Transverse colon (tissue), 4 donors: ENCODE data around the gene TRIM61. TPM values are rescaled to one million over a fixed set of nuclear protein-coding genes. Genes with fewer than 3 reads are reported as not detected.
"Not testable (repeated sequence)": the region's sequence is repeated elsewhere in the genome, so short reads cannot be mapped to it uniquely, and the experiment has no call there.

Experiments used
- DNase-seq: peaks from one replicate; pipeline ENCODE4 v3.0.0-alpha.2; 2019
- H3K27ac ChIP-seq, 4 donors: fragments of 200-600 bp; sonication (generic); 2 replicates each; pipeline ENCODE4 v1.5.1; 2016 to 2018; ENCODE audit warnings: inconsistent platforms in 4 of 4
- H3K27me3 ChIP-seq: fragments of 200-600 bp; sonication (generic); 2 replicates; pipeline ENCODE4 v1.5.1; 2017; ENCODE audit warnings: inconsistent platforms
- H3K36me3 ChIP-seq, 4 donors: fragments of 200-600 bp; sonication (generic); 2 replicates each; pipeline ENCODE4 v1.5.1; 2017 to 2019; ENCODE audit warnings: inconsistent platforms in 4 of 4
- H3K4me1 ChIP-seq, 4 donors: fragments of 200-600 bp; sonication (generic); 2 replicates each; pipeline ENCODE4 v1.5.1; 2017 to 2020; ENCODE audit warnings: inconsistent platforms in 4 of 4
- H3K4me3 ChIP-seq, 4 donors: fragments of 200-600 bp; sonication (generic); 1 replicate in 1 of 4; 2 replicates in 3 of 4; pipeline versions ENCODE4 v1.5.1 to v1.6.1; 2017 to 2019; ENCODE audit warnings: inconsistent platforms in 4 of 4
- H3K9me3 ChIP-seq, 2 donors: fragments of 200-600 bp; sonication (generic); 2 replicates each; pipeline ENCODE4 v1.5.1; 2017 to 2019; ENCODE audit warnings: inconsistent platforms in 2 of 2
- EP300 ChIP-seq: sonication (generic); formaldehyde crosslinking; IDR thresholded peaks from one replicate; pipeline ENCODE4 v1.6.1; 2017; ENCODE audit warnings: antibody characterized with exemption, low read depth
- POLR2A ChIP-seq: fragments of 450-650 bp; IDR thresholded peaks from one replicate; pipeline ENCODE4 v1.6.1; 2016; ENCODE audit warnings: antibody characterized with exemption, mild to moderate bottlenecking, moderate library complexity
- POLR2AphosphoS5 ChIP-seq, 3 donors: sonication (generic); formaldehyde crosslinking; IDR thresholded peaks; one replicate each; pipeline ENCODE4 v1.6.1; 2016; ENCODE audit warnings: antibody characterized with exemption in 3 of 3
- WGBS, 2 donors: methylation state at CpG; one replicate each; pipeline ENCODE4 v1.1.5; 2018; ENCODE audit warnings: low coverage in 1 of 2; 5-methylcytosine and 5-hydroxymethylcytosine counted together
- in situ Hi-C, 4 donors: fragments of 200-750 bp; cut with MboI; loops; one replicate each; pipeline versions ENCODE4 v1.15.0 to v1.15.1; 2017; ENCODE audit warnings: low sequenced_read_pairs in 3 of 4, low pct_ligation_motif_present in 1 of 4, low pct_unique_long_range_greater_than_20kb in 1 of 4
- intact Hi-C: fragments of 100-400 bp; cut with DNase I; formaldehyde crosslinking; loops from one replicate; pipeline ENCODE4 v1.15.1; 2023; ENCODE audit warnings: low total_unique reads
- total RNA-seq, 4 donors: library from RNA; depleted of rRNA; stranded (reverse); fragments of >200 nt; gene quantifications; one replicate each; pipeline ENCODE4 v1.1.0, GENCODE V29; 2016
- TF ChIP-seq, protein P1 (sequence below), 5 experiments: fragments of 200-600 bp in 3 of 5; fragments of 450-650 bp in 2 of 5; sonication (generic) in 3 of 5; IDR thresholded peaks; 1 replicate in 2 of 5; 2 replicates in 3 of 5; pipeline ENCODE4 v1.5.1; 2016 to 2017; ENCODE audit warnings: antibody characterized with exemption in 5 of 5, inconsistent platforms in 3 of 5, mild to moderate bottlenecking in 2 of 5, moderate library complexity in 1 of 5

The TRIM61 gene
- total RNA-seq, 4 donors from 2014 or later = not detected

DNA sequence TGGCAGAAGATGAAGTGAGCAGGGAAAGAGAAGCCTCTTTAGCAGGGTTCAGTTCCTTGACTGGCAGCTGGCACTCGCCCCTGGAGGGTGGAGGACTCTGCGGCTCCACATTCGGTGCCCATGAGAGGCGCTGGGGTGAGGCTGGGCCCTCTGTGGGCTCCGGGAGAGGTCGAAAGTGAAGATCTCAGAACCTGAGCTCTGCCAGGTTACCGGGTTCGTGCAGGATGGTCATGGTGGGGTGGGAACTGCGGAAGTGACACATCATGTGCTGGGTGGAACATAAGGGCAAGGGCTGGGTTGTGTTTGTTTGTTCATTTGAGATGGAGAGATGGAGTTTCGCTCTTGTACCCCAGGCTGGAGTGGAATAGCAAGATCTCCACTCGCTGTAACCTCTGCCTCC is 44.2 kb downstream of the TRIM61 start:
- in situ Hi-C loops = no loop called here
- Histone ChIP-seq H3K36me3 (no peaks in the 10 kb centered on the region), H3K27me3 (no peaks in the 10 kb centered on the region), H3K9me3 (no peaks in the 10 kb centered on the region), H3K27ac (no peak overlapping the region), H3K4me1 (peaks cover 0 to 6% (median 0%) of the 10 kb centered on the region in 4 donors), H3K4me3 (no peak overlapping the region)
- intact Hi-C loops = no loop called here
- TF ChIP-seq, protein P1, sequence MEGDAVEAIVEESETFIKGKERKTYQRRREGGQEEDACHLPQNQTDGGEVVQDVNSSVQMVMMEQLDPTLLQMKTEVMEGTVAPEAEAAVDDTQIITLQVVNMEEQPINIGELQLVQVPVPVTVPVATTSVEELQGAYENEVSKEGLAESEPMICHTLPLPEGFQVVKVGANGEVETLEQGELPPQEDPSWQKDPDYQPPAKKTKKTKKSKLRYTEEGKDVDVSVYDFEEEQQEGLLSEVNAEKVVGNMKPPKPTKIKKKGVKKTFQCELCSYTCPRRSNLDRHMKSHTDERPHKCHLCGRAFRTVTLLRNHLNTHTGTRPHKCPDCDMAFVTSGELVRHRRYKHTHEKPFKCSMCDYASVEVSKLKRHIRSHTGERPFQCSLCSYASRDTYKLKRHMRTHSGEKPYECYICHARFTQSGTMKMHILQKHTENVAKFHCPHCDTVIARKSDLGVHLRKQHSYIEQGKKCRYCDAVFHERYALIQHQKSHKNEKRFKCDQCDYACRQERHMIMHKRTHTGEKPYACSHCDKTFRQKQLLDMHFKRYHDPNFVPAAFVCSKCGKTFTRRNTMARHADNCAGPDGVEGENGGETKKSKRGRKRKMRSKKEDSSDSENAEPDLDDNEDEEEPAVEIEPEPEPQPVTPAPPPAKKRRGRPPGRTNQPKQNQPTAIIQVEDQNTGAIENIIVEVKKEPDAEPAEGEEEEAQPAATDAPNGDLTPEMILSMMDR (IDR thresholded peaks at IDR 0.05) = no peak
- no peak for TF ChIP-seq POLR2A
- TF ChIP-seq POLR2AphosphoS5 (IDR thresholded peaks at IDR 0.05) = no peak
- no peak for TF ChIP-seq EP300
- 91% methylated on average over 11 of the region's 11 CpGs; no CpG with 5 or more reads in 1 of the 2 donors for WGBS, 2 donors
- DNase-seq = no peak

DNA sequence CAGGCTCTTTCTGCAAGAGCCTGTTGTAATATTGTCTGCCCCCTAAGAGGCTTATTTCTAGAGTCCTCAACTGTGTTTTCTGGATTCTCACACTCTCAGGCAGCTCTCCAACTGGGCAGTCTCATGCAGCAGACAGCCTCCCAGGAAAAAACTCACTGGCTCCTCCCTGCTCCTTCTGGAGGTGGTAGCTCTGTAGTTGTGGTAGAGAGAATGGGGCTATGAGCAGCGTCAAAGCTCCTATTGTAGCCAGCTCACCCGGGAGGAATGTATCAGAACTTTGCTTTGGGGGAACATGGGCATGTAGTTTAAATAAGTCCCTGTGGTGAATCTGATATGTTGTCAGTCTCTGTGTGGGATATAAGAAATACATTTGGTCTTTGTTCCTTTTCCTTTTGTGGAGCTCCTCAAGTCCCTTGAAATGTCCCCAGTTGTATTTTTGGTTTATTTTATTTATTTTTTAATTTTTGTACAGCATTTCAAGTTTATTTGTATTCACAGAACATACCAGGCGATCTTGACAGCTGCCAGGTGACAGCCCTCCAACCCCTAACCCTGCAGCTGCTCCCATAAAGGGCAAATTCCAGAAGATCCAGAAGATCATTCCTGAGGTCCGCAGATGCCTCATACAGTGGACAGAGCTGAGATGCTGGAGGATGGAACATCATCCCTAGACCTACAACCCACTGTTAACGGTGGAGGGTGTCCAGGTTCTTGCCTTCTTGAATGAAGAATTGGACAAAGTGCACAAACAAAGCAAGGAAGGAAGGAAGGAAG is 45.7 kb downstream of the TRIM61 start:
- no peaks in the 10 kb centered on the region for H3K27me3 ChIP-seq

DNA sequence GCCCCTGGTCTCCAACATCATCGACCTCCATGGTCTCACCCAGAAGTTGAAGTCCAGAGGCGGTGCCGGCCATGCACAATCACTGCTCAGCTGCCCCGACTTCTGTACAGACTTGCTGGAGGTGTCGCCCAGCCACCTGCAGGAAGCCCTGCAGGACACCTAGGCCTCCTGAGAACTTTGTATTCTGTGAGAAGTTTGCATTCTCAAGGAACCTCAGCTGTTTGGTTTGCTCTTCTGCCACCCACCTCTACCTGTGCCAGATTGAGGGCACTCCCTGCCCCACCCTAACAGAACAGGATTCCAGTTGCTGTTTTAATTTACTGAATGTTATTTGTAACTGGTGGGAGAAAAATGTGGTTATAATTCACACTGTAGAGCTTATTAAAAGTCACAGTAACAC is 46.8 kb downstream of the TRIM61 start:
- TF ChIP-seq, protein P1 (IDR thresholded peaks at IDR 0.05) = no peak
- TF ChIP-seq EP300 (no peak), POLR2A (no peak), POLR2AphosphoS5 (IDR thresholded peaks at IDR 0.05) (no peak)
- H3K27ac ChIP-seq = no peak overlapping the region
- WGBS, 2 donors = 65 to 66% methylated on average over 4 to 5 of the region's 5 CpGs
- H3K4me1 ChIP-seq = peaks cover 0 to 6% (median 0%) of the 10 kb centered on the region in 4 donors
- DNase-seq = peak; percentile 8
- intact Hi-C loops = no loop called here
- H3K27me3 ChIP-seq = no peaks in the 10 kb centered on the region
- H3K9me3 ChIP-seq = no peaks in the 10 kb centered on the region
- H3K4me3 ChIP-seq = no peak overlapping the region
- in situ Hi-C loops = no loop called here
- H3K36me3 ChIP-seq = no peaks in the 10 kb centered on the region

More for the DNA sequence above, 45.7 kb downstream of the TRIM61 start:
- Histone ChIP-seq H3K27ac (no peak overlapping the region), H3K4me3 (no peak overlapping the region), H3K4me1 (peaks cover 0 to 6% (median 0%) of the 10 kb centered on the region in 4 donors), H3K9me3 (no peaks in the 10 kb centered on the region), H3K36me3 (no peaks in the 10 kb centered on the region)
- DNase-seq = no peak
- intact Hi-C loops = no loop called here
- 83 to 95% methylated on average over 4 to 5 of the region's 5 CpGs for WGBS, 2 donors
- in situ Hi-C loops = no loop called here
- TF ChIP-seq, protein P1 (IDR thresholded peaks at IDR 0.05) = no peak

DNA sequence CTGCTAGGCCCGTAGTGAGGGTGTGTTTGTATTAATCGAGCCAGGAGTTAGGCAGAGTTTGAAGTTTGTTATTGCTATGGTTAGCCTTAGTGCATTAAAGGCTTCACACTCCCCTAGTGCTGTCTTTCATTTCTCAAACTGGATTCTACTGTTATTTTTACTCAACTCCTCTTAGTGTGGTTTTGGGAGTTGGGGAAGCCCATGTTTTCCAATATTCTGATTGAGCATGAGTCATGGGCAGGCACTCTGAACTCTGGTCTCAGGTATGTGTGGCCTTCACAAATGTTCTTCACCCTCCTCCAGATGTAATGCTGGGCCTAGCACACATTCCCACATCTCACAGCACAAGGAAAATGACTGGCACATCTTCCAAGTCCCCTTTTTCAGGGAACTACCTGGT is 50.4 kb downstream of the TRIM61 start:
- H3K27ac ChIP-seq, H3K36me3 ChIP-seq, H3K9me3 ChIP-seq, in situ Hi-C loops, H3K4me1 ChIP-seq, DNase-seq, H3K27me3 ChIP-seq, H3K4me3 ChIP-seq, intact Hi-C loops: not testable (repeated sequence)
- 43 to 70% methylated on average over 2 of the region's 2 CpGs for WGBS, 2 donors

DNA sequence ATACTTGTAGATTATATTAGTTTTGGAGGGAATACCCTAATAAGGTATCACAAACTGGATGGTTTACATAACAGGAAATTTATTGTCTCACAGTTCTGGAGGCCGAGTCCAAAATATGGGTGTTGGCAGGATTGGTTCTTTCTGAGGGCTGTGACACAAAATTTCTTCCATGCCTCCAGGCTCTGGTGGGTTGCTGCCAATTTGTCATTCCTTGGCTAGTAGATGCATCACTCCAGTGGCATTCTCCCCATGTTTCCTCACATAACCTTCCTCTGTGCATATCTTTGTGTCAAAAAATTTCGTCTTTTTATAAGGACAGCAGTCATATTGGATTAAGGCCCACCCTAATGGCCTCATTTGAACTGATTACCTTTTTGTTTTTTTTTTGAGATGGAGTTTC is 51.2 kb downstream of the TRIM61 start:
- peaks cover 0 to 2% (median 0%) of the 10 kb centered on the region in 4 donors for H3K4me1 ChIP-seq
- in situ Hi-C loops (no loop called here), intact Hi-C loops (no loop called here)
- H3K27ac ChIP-seq = no peak overlapping the region
- no peaks in the 10 kb centered on the region for H3K27me3 ChIP-seq
- 56 to 79% methylated on average over 2 of the region's 2 CpGs for WGBS, 2 donors
- no peak for TF ChIP-seq POLR2A
- TF ChIP-seq, protein P1 (IDR thresholded peaks at IDR 0.05) = no peak
- TF ChIP-seq POLR2AphosphoS5 (IDR thresholded peaks at IDR 0.05) = no peak
- TF ChIP-seq EP300 = no peak
- no peak for DNase-seq
- no peaks in the 10 kb centered on the region for H3K36me3 ChIP-seq
- no peaks in the 10 kb centered on the region for H3K9me3 ChIP-seq
- H3K4me3 ChIP-seq = no peak overlapping the region
